Vagina (tissue), 2 donors: ENCODE results near the gene UNC13A.

Experiments used
- POLR2A ChIP-seq, 2 donors: fragments of 450-650 bp; IDR thresholded peaks; one replicate each; pipeline ENCODE4 v1.6.1; 2017; ENCODE audit warnings: antibody characterized with exemption in 2 of 2, mild to moderate bottlenecking in 2 of 2, moderate library complexity in 2 of 2
- TF ChIP-seq, protein P1 (sequence below), 3 experiments: fragments of 450-650 bp in 2 of 3; fragments of 200-600 bp in 1 of 3; sonication (generic) in 1 of 3; IDR thresholded peaks; one replicate each; pipeline ENCODE4 v1.5.1; 2017 to 2019; ENCODE audit warnings: antibody characterized with exemption in 3 of 3, mild to moderate bottlenecking in 2 of 3, moderate library complexity in 2 of 3

DNA sequence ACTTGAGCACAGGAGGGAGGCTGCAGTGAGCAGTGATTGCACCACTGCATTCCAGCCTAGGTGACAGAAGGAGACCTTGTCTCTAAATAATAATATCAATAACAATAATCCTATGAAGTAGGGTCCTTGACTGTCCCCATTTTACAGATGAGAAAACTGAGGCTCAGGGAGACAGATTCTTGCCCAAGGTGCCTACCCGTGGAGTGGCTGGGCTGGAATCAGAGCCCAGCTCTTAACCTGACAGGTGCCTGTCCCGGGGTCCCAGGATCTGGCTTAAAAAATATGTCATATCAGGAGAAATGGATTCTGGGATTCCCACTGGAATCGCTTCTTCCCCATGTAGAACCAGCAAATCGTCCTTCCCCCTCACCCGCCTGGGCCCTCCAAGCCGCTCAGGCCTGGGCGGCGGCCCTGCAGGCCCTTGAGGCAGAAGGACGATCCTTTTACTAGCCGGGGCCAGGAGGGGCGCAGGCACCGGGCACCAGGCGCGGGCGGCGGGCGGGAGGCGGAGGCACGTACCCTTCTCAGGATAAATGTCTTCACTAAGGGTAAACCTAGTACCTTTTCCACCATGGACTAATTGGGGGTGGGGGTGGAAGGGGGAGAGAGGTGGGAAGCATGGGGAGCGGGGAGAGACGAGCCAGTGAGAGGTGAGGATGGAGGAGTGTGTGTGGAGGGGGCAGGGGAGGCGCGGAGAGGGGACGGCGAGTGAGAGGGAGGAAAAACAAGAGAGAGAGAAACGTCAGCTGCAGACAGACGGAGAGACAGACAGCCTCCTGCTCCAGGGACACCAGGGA lies 72.1 kb downstream of the UNC13A start:
- TF ChIP-seq, protein P1, sequence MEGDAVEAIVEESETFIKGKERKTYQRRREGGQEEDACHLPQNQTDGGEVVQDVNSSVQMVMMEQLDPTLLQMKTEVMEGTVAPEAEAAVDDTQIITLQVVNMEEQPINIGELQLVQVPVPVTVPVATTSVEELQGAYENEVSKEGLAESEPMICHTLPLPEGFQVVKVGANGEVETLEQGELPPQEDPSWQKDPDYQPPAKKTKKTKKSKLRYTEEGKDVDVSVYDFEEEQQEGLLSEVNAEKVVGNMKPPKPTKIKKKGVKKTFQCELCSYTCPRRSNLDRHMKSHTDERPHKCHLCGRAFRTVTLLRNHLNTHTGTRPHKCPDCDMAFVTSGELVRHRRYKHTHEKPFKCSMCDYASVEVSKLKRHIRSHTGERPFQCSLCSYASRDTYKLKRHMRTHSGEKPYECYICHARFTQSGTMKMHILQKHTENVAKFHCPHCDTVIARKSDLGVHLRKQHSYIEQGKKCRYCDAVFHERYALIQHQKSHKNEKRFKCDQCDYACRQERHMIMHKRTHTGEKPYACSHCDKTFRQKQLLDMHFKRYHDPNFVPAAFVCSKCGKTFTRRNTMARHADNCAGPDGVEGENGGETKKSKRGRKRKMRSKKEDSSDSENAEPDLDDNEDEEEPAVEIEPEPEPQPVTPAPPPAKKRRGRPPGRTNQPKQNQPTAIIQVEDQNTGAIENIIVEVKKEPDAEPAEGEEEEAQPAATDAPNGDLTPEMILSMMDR (IDR thresholded peaks at IDR 0.05), result no peak
- no peak for TF ChIP-seq POLR2A (IDR thresholded peaks at IDR 0.05)
